Adrenal gland (tissue), 5 donors: ENCODE results near the gene PTPRS.

Experiments used
- POLR2A ChIP-seq, 2 donors: fragments of 450-650 bp; IDR thresholded peaks; one replicate each; pipeline ENCODE4 v1.6.1; 2017; ENCODE audit warnings: antibody characterized with exemption in 2 of 2, mild to moderate bottlenecking in 2 of 2, moderate library complexity in 1 of 2
- TF ChIP-seq, protein P1 (sequence below), 6 experiments: fragments of 450-650 bp in 4 of 6; fragments of 200-600 bp in 2 of 6; sonication (generic) in 1 of 6; IDR thresholded peaks; 1 replicate in 5 of 6; 2 replicates in 1 of 6; pipeline versions ENCODE4 v1.5.1 to v1.8.0; 2016 to 2021; ENCODE audit warnings: antibody characterized with exemption in 6 of 6, mild to moderate bottlenecking in 2 of 6, moderate library complexity in 1 of 6
- donor health status: DM: no; HTN: no; CAD: no.

DNA sequence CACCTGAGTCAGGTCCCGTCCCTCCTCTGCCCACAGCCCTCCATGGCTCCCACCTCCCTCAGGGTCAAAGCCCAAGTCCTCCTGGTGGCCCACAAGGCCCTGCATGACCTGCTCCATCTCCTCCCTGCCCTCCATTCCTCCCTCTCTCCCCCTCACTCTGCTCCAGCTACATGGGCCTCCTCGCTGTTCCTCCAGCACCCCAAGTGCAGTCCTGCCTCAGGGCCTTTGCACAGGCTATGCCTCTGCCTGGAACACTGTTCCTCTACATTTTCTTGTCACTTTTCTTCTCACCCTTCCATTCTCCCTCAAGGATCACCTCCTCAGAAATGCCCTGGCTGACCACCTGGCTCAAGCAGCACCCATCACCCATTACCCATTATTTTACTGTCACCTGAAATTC is 41.5 kb downstream of the PTPRS start:
- TF ChIP-seq, protein P1, sequence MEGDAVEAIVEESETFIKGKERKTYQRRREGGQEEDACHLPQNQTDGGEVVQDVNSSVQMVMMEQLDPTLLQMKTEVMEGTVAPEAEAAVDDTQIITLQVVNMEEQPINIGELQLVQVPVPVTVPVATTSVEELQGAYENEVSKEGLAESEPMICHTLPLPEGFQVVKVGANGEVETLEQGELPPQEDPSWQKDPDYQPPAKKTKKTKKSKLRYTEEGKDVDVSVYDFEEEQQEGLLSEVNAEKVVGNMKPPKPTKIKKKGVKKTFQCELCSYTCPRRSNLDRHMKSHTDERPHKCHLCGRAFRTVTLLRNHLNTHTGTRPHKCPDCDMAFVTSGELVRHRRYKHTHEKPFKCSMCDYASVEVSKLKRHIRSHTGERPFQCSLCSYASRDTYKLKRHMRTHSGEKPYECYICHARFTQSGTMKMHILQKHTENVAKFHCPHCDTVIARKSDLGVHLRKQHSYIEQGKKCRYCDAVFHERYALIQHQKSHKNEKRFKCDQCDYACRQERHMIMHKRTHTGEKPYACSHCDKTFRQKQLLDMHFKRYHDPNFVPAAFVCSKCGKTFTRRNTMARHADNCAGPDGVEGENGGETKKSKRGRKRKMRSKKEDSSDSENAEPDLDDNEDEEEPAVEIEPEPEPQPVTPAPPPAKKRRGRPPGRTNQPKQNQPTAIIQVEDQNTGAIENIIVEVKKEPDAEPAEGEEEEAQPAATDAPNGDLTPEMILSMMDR (IDR thresholded peaks at IDR 0.05): no peak
- no peak for TF ChIP-seq POLR2A (IDR thresholded peaks at IDR 0.05)
